Glutamatergic neuron (in vitro differentiated cells): Measurements from ENCODE around the gene IFNGR2. TPM values are rescaled to one million over a fixed set of nuclear protein-coding genes. Genes with fewer than 3 reads are reported as not detected.

Experiments
- DNase-seq: peaks from one replicate; pipeline ENCODE4 v3.0.0; 2022
- H3K27ac Mint-ChIP-seq: one replicate; pipeline ENCODE4 v1.8.0; 2020; ENCODE audit warnings: mild to moderate bottlenecking, mixed read lengths, inconsistent platforms; ENCODE audit not compliant: unreplicated experiment
- H3K27me3 Mint-ChIP-seq: one replicate; pipeline ENCODE4 v1.8.0; 2020; ENCODE audit warnings: mild to moderate bottlenecking, moderate library complexity, mixed read lengths, inconsistent platforms; ENCODE audit not compliant: unreplicated experiment
- H3K36me3 Mint-ChIP-seq: one replicate; pipeline ENCODE4 v1.8.0; 2020; ENCODE audit warnings: mild to moderate bottlenecking, mixed read lengths, inconsistent platforms; ENCODE audit not compliant: unreplicated experiment
- H3K4me1 Mint-ChIP-seq: one replicate; pipeline ENCODE4 v1.8.0; 2020; ENCODE audit warnings: mild to moderate bottlenecking, low read depth, mixed read lengths, inconsistent platforms; ENCODE audit not compliant: unreplicated experiment
- H3K4me3 Mint-ChIP-seq: one replicate; pipeline ENCODE4 v1.8.0; 2020; ENCODE audit warnings: mild to moderate bottlenecking, mixed read lengths, inconsistent platforms; ENCODE audit not compliant: unreplicated experiment
- H3K9me3 Mint-ChIP-seq: one replicate; pipeline ENCODE4 v1.8.0; 2020; ENCODE audit warnings: mild to moderate bottlenecking, moderate library complexity, mixed read lengths, inconsistent platforms; ENCODE audit not compliant: unreplicated experiment
- total RNA-seq: library from RNA; stranded (reverse); fragmentation: NEBNext Ultra II Directional; extraction: Animal tissue kit (Norgen Biotek cat#: 25700); gene quantifications from one replicate; pipeline ENCODE4 v1.2.1, GENCODE V29; 2021; ENCODE audit not compliant: unreplicated experiment
- TF ChIP-seq, protein P1 (sequence below): fragments of 200-600 bp; sonication (generic); IDR thresholded peaks from one replicate; pipeline ENCODE4 v1.5.0; 2021; ENCODE audit not compliant: partially characterized antibody, unreplicated experiment

The IFNGR2 gene
- total RNA-seq, 1 donor from 2014 or later: 9.6 TPM

DNA sequence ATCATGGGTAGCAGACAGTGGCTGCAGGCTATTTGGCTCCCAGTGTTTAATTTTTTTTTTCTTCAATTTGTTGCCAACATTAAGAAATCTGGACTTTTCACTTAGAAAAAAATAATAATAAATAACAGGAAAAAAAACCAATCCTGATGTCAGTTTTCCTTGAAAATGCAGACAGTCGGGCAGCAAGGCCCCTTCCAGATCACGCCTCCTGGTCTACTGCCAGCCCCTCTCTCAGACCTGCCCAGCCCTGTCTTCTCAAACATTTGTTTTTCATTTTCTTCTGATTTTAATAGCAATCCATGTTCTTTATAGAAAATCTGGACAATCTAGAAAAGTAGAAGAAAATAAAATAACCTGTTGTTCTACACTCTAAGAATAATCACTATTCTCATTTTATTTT, 15.5 kb downstream of the IFNGR2 start:
- H3K4me1 Mint-ChIP-seq: no peaks in the 10 kb centered on the region
- TF ChIP-seq, protein P1, sequence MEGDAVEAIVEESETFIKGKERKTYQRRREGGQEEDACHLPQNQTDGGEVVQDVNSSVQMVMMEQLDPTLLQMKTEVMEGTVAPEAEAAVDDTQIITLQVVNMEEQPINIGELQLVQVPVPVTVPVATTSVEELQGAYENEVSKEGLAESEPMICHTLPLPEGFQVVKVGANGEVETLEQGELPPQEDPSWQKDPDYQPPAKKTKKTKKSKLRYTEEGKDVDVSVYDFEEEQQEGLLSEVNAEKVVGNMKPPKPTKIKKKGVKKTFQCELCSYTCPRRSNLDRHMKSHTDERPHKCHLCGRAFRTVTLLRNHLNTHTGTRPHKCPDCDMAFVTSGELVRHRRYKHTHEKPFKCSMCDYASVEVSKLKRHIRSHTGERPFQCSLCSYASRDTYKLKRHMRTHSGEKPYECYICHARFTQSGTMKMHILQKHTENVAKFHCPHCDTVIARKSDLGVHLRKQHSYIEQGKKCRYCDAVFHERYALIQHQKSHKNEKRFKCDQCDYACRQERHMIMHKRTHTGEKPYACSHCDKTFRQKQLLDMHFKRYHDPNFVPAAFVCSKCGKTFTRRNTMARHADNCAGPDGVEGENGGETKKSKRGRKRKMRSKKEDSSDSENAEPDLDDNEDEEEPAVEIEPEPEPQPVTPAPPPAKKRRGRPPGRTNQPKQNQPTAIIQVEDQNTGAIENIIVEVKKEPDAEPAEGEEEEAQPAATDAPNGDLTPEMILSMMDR: no peak
- peaks cover 2% of the 10 kb centered on the region for H3K27me3 Mint-ChIP-seq
- peaks cover 2% of the 10 kb centered on the region for H3K9me3 Mint-ChIP-seq
- no peaks in the 10 kb centered on the region for H3K36me3 Mint-ChIP-seq
- no peak overlapping the region for H3K4me3 Mint-ChIP-seq
- no peak for DNase-seq
- H3K27ac Mint-ChIP-seq: no peak overlapping the region

DNA sequence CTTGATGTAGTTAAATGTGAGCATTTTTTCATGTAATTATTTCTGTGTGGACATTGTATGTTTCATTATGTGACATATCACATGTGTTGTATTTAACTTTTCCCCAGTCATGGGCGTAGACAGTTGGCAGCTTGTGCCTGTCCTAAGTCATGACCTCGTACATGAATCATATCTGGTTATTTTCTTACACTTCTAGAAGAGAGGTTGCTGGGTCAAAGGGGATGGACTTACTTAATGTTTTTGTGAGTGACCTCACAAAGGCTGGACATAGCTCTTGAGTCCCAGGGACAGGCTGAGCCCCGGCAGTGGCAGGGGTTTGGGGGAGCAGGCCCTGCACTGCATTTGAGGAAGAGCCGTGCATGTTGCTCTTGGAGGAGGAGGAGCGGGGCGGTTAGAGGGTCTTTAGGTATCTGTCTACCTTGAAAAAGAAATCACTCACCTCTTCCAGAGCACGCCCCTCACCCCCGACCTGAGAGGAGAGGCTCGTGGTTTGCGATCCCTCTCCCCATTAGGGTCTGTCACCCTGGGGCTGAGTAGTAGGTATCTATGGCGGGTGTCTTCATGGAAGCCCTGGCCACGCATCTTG, 16.4 kb downstream of the IFNGR2 start:
- TF ChIP-seq, protein P1: no peak
- no peak overlapping the region for H3K27ac Mint-ChIP-seq
- peaks cover 2% of the 10 kb centered on the region for H3K27me3 Mint-ChIP-seq
- no peaks in the 10 kb centered on the region for H3K4me1 Mint-ChIP-seq
- no peak for DNase-seq
- H3K4me3 Mint-ChIP-seq: no peak overlapping the region
- H3K36me3 Mint-ChIP-seq: no peaks in the 10 kb centered on the region
- peaks cover 2% of the 10 kb centered on the region for H3K9me3 Mint-ChIP-seq

DNA sequence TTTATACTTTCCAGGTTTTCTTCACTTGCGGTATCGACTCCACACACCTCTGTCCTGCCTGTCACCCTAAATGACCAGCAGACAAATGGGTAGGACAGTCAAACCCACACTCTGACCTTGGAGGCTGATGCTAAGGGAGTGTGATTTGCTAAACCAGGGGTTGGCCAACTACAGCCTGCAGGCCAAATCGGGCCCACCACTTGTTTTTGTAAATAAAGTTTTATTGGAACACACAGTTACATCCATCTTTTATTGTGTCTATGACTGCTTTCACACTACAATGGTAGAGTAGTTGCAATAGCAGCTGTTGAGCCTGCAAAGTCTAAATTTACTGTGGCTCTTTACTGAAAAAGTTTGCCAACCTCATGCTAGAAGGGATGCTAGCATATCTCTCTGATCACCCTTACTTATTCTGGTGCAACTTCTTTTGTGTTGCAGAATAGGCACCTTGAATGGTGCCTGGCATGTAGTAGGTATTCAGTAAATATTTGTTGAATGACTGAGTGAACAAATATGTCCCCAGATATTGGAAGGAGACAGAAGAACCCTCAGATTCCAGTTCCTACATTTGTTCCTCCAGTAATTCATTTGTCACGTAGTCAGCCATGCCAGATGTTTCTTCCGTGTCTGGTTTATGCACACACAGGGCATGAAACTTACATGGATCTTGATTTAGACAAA, 18.6 kb downstream of the IFNGR2 start:
- TF ChIP-seq, protein P1: no peak
- Mint-ChIP-seq H3K27ac (no peak overlapping the region), H3K4me1 (no peaks in the 10 kb centered on the region), H3K36me3 (no peaks in the 10 kb centered on the region), H3K4me3 (no peak overlapping the region), H3K9me3 (peaks cover 2% of the 10 kb centered on the region), H3K27me3 (peaks cover 2% of the 10 kb centered on the region)
- DNase-seq: no peak

DNA sequence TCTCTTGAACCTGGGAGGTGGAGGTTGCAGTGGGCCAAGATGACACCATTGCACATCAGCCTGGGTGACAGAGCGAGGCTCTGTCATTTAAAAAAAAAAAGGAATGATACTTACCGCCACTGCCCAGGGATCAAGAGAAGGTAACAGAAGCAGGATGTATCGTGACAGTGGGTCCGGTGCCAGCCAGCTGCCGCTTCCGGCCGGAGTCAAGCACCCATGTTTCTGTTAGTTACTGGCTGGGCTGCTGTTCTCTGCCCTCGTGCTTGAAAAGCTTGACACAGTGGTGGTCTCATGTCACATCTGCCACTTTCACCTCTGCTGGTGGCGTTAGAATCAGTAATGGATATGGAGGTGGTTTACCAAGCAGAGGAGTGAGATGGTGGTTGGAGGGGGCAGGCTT, 21.0 kb downstream of the IFNGR2 start:
- Mint-ChIP-seq H3K36me3 (no peaks in the 10 kb centered on the region), H3K27me3 (no peaks in the 10 kb centered on the region), H3K9me3 (peaks cover 2% of the 10 kb centered on the region), H3K27ac (no peak overlapping the region), H3K4me3 (no peak overlapping the region), H3K4me1 (no peaks in the 10 kb centered on the region)
- no peak for DNase-seq
- TF ChIP-seq, protein P1: no peak

DNA sequence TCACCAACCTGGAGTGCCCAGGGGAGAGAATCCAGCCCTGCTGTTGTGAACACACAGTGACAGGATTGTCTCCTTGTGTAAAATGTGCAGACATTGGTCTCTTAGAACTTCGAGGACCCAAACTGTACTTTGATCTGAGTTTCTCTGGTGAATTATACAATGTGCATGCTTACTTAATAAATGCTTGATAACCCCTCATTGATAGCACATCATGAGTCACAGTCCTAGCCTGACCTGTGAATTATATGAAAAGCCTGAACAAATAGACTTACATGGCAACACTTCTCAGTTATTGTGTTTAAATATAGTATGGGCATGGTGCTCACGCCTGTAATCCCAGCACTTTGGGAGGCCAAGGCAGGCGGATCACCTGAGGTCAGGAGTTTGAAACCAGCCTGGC, 22.6 kb downstream of the IFNGR2 start:
- H3K9me3 Mint-ChIP-seq: peaks cover 2% of the 10 kb centered on the region
- no peaks in the 10 kb centered on the region for H3K36me3 Mint-ChIP-seq
- no peak for DNase-seq
- H3K27ac Mint-ChIP-seq: no peak overlapping the region
- TF ChIP-seq, protein P1: no peak
- H3K4me3 Mint-ChIP-seq: no peak overlapping the region
- H3K27me3 Mint-ChIP-seq: no peaks in the 10 kb centered on the region
- no peaks in the 10 kb centered on the region for H3K4me1 Mint-ChIP-seq
